HEK293 (cell line): ENCODE measurements around the gene TPST1.

Source experiments
- CTCF ChIA-PET: fragments of 350-600 bp; formaldehyde crosslinking; extraction: SDS; loops from one replicate; lab custom pipeline; 2021; ENCODE audit warnings: antibody characterized with exemption; lab: Yijun Ruan, JAX
- POLR2A ChIA-PET: fragments of 300-600 bp; formaldehyde crosslinking; extraction: SDS; loops from one replicate; lab custom pipeline; 2020; ENCODE audit warnings: antibody characterized with exemption, inconsistent platforms; lab: Yijun Ruan, JAX
- H3K27ac ChIP-seq: fragments of 200-500 bp; sonication (Bioruptor generic); 2 replicates; pipeline ENCODE4 v1.5.1; 2014; ENCODE audit warnings: low read depth, low read length, control low read depth, inconsistent platforms; ENCODE audit errors: extremely low read depth
- H3K36me3 ChIP-seq, 2 experiments: fragments of 200-500 bp in 1 of 2; sonication (Bioruptor generic) in 1 of 2; 1 replicate in 1 of 2; 2 replicates in 1 of 2; pipeline ENCODE4 v1.5.1; 2014 to 2017; ENCODE audit warnings: inconsistent platforms in 2 of 2, low read length in 2 of 2; ENCODE audit not compliant: control insufficient read depth in 2 of 2, insufficient read depth in 1 of 2
- H3K4me1 ChIP-seq: fragments of 200-500 bp; sonication (Bioruptor generic); 2 replicates; pipeline ENCODE4 v1.5.1; 2014; ENCODE audit warnings: mild to moderate bottlenecking, low read length, inconsistent platforms; ENCODE audit not compliant: control insufficient read depth, insufficient read depth
- H3K4me3 ChIP-seq: 2 replicates; pipeline ENCODE4 v1.5.1; 2011; ENCODE audit warnings: low read depth, mild to moderate bottlenecking, control low read depth, low read length, moderate library complexity
- H3K9me3 ChIP-seq: fragments of 200-500 bp; sonication (Bioruptor generic); 2 replicates; pipeline ENCODE4 v1.5.1; 2014; ENCODE audit warnings: low read depth, low read length, inconsistent platforms; ENCODE audit not compliant: control insufficient read depth, insufficient read depth
- EGR2 ChIP-seq: fragments of 450-650 bp; formaldehyde crosslinking; IDR thresholded peaks from 2 replicates; pipeline ENCODE4 v1.5.1; 2016; ENCODE audit warnings: low read depth, missing biosample characterization, missing genetic modification characterization
- FEZF1 ChIP-seq: fragments of 450-650 bp; formaldehyde crosslinking; IDR thresholded peaks from 2 replicates; pipeline ENCODE4 v1.5.1; 2016; ENCODE audit warnings: missing biosample characterization, missing genetic modification characterization
- MEIS1 ChIP-seq: sonication (generic); formaldehyde crosslinking; IDR thresholded peaks from 2 replicates; pipeline ENCODE4 v1.8.1; 2022; ENCODE audit warnings: missing genetic modification reagents, mild to moderate bottlenecking, borderline replicate concordance
- OSR2 ChIP-seq: fragments of 450-650 bp; formaldehyde crosslinking; IDR thresholded peaks from 2 replicates; pipeline ENCODE4 v1.5.1; 2016; ENCODE audit warnings: missing biosample characterization, missing genetic modification characterization
- SP7 ChIP-seq: fragments of 450-650 bp; formaldehyde crosslinking; IDR thresholded peaks from 2 replicates; pipeline ENCODE4 v1.5.1; 2016; ENCODE audit warnings: missing biosample characterization, missing genetic modification characterization
- WT1 ChIP-seq: fragments of 450-650 bp; formaldehyde crosslinking; IDR thresholded peaks from 2 replicates; pipeline ENCODE4 v1.5.1; 2016; ENCODE audit warnings: missing biosample characterization, missing genetic modification characterization
- ZBTB1 ChIP-seq: fragments of 450-650 bp; formaldehyde crosslinking; IDR thresholded peaks from 2 replicates; pipeline ENCODE4 v1.5.1; 2016; ENCODE audit warnings: missing biosample characterization, missing genetic modification characterization
- ZBTB20 ChIP-seq: fragments of 450-650 bp; formaldehyde crosslinking; IDR thresholded peaks from 2 replicates; pipeline ENCODE4 v1.5.1; 2016; ENCODE audit warnings: missing biosample characterization, missing genetic modification characterization
- ZNF155 ChIP-seq: fragments of 450-650 bp; formaldehyde crosslinking; IDR thresholded peaks from 2 replicates; pipeline ENCODE4 v1.5.1; 2016; ENCODE audit warnings: missing biosample characterization, missing genetic modification characterization
- ZNF19 ChIP-seq: fragments of 450-650 bp; formaldehyde crosslinking; IDR thresholded peaks from 2 replicates; pipeline ENCODE4; 2016; ENCODE audit warnings: missing biosample characterization, missing genetic modification characterization, low read depth
- ZNF202 ChIP-seq: fragments of 450-650 bp; formaldehyde crosslinking; IDR thresholded peaks from 2 replicates; pipeline ENCODE4 v1.5.1; 2016; ENCODE audit warnings: missing biosample characterization, missing genetic modification characterization, borderline replicate concordance
- ZNF23 ChIP-seq: fragments of 450-650 bp; formaldehyde crosslinking; IDR thresholded peaks from 2 replicates; pipeline ENCODE4 v1.5.1; 2016; ENCODE audit warnings: missing biosample characterization, missing genetic modification characterization, borderline replicate concordance
- ZNF248 ChIP-seq: fragments of 450-650 bp; formaldehyde crosslinking; IDR thresholded peaks from 2 replicates; pipeline ENCODE4 v1.5.1; 2017; ENCODE audit warnings: missing biosample characterization, missing genetic modification characterization
- ZNF266 ChIP-seq: fragments of 450-650 bp; formaldehyde crosslinking; IDR thresholded peaks from 2 replicates; pipeline ENCODE4 v1.5.1; 2016; ENCODE audit warnings: missing biosample characterization, missing genetic modification characterization, low read depth
- ZNF311 ChIP-seq: fragments of 450-650 bp; formaldehyde crosslinking; IDR thresholded peaks from 2 replicates; pipeline ENCODE4 v1.5.1; 2017; ENCODE audit warnings: missing biosample characterization, missing genetic modification characterization, borderline replicate concordance
- ZNF473 ChIP-seq: fragments of 450-650 bp; formaldehyde crosslinking; IDR thresholded peaks from 2 replicates; pipeline ENCODE4 v1.5.1; 2017; ENCODE audit warnings: missing biosample characterization, missing genetic modification characterization
- ZNF530 ChIP-seq: fragments of 450-650 bp; formaldehyde crosslinking; IDR thresholded peaks from 2 replicates; pipeline ENCODE4 v1.5.1; 2016; ENCODE audit warnings: low read depth, missing biosample characterization, missing genetic modification characterization
- ZNF555 ChIP-seq: fragments of 450-650 bp; formaldehyde crosslinking; conservative IDR thresholded peaks from 2 replicates; pipeline ENCODE4 v1.5.1; 2017; ENCODE audit warnings: missing biosample characterization, mild to moderate bottlenecking, missing genetic modification characterization, inconsistent platforms
- ZNF561 ChIP-seq: fragments of 450-650 bp; IDR thresholded peaks from 2 replicates; pipeline ENCODE4 v1.5.1; 2018; ENCODE audit warnings: missing biosample characterization, missing genetic modification characterization, borderline replicate concordance
- ZNF571 ChIP-seq: fragments of 450-650 bp; formaldehyde crosslinking; IDR thresholded peaks from 2 replicates; pipeline ENCODE4 v1.5.0; 2017; ENCODE audit warnings: missing biosample characterization, missing genetic modification characterization
- ZNF692 ChIP-seq: fragments of 450-650 bp; formaldehyde crosslinking; IDR thresholded peaks from 2 replicates; pipeline ENCODE4 v1.5.1; 2016; ENCODE audit warnings: missing biosample characterization, missing genetic modification characterization
- ZNF76 ChIP-seq: fragments of 450-650 bp; formaldehyde crosslinking; IDR thresholded peaks from 2 replicates; pipeline ENCODE4; 2016; ENCODE audit warnings: low read depth, missing biosample characterization, missing genetic modification characterization, borderline replicate concordance
- ZNF776 ChIP-seq: fragments of 450-650 bp; formaldehyde crosslinking; IDR thresholded peaks from 2 replicates; pipeline ENCODE4 v1.5.0; 2017; ENCODE audit warnings: missing biosample characterization, missing genetic modification characterization, borderline replicate concordance
- ZSCAN23 ChIP-seq: fragments of 450-650 bp; formaldehyde crosslinking; IDR thresholded peaks from 2 replicates; pipeline ENCODE4 v1.5.1; 2016; ENCODE audit warnings: missing biosample characterization, missing genetic modification characterization
- ZSCAN4 ChIP-seq: fragments of 450-650 bp; formaldehyde crosslinking; IDR thresholded peaks from 2 replicates; pipeline ENCODE4 v1.5.1; 2017; ENCODE audit warnings: missing biosample characterization, missing genetic modification characterization
- TF ChIP-seq, protein P1 (sequence below): fragments of 450-650 bp; formaldehyde crosslinking; IDR thresholded peaks from 2 replicates; pipeline ENCODE4 v1.5.1; 2017; ENCODE audit warnings: missing biosample characterization, missing genetic modification characterization
- TF ChIP-seq, protein P2 (sequence below): fragments of 450-650 bp; formaldehyde crosslinking; IDR thresholded peaks from 2 replicates; pipeline ENCODE4 v1.5.1; 2016; ENCODE audit warnings: missing biosample characterization, missing genetic modification characterization, low read depth
- TF ChIP-seq, protein P3 (sequence below): fragments of 450-650 bp; formaldehyde crosslinking; IDR thresholded peaks from 2 replicates; pipeline ENCODE4 v1.5.1; 2016; ENCODE audit warnings: missing biosample characterization, missing genetic modification characterization, borderline replicate concordance

TPST1 gene

DNA sequence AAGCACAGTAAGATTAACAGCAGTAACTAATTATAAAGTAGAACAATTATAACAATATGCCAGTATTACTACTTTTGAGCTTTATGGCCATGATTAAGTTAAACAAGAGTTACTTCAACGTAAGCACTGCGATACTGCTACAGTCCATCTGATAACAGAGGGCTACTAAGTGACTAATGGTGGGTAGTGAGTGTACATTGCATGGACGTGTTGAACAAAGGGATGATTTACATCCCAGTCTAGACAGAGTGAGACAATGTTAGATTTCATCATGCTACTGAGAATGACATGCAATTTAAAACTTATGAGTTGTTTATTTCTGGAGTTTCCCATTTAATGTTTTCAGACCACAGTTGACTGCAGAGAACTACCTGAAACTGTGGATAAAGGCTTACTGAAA is 45.6 kb downstream of the TPST1 start:
- Histone ChIP-seq H3K9me3 (no peaks in the 10 kb centered on the region), H3K36me3 (no peaks in the 10 kb centered on the region), H3K4me3 (no peak overlapping the region), H3K27ac (no peak overlapping the region), H3K4me1 (no peaks in the 10 kb centered on the region)
- POLR2A ChIA-PET = no interaction called here
- CTCF ChIA-PET = interaction anchor here (0.5 kb wide), 1 partner anchor 229 kb away, joined by 3 read pairs; no protein-coding TSS in a partner anchor
- TF ChIP-seq ZNF19 (tag by site-specific recombination) = no peak
- no peak for TF ChIP-seq ZNF311
- TF ChIP-seq, protein P1, sequence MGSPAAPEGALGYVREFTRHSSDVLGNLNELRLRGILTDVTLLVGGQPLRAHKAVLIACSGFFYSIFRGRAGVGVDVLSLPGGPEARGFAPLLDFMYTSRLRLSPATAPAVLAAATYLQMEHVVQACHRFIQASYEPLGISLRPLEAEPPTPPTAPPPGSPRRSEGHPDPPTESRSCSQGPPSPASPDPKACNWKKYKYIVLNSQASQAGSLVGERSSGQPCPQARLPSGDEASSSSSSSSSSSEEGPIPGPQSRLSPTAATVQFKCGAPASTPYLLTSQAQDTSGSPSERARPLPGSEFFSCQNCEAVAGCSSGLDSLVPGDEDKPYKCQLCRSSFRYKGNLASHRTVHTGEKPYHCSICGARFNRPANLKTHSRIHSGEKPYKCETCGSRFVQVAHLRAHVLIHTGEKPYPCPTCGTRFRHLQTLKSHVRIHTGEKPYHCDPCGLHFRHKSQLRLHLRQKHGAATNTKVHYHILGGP (tag by site-specific recombination) = no peak
- no peak for TF ChIP-seq ZNF248
- no peak for TF ChIP-seq ZNF76 (tag by site-specific recombination)
- no peak for TF ChIP-seq ZBTB1 (tag by site-specific recombination)
- no peak for TF ChIP-seq ZNF155 (tag by site-specific recombination)
- TF ChIP-seq WT1 = no peak
- TF ChIP-seq, protein P2, sequence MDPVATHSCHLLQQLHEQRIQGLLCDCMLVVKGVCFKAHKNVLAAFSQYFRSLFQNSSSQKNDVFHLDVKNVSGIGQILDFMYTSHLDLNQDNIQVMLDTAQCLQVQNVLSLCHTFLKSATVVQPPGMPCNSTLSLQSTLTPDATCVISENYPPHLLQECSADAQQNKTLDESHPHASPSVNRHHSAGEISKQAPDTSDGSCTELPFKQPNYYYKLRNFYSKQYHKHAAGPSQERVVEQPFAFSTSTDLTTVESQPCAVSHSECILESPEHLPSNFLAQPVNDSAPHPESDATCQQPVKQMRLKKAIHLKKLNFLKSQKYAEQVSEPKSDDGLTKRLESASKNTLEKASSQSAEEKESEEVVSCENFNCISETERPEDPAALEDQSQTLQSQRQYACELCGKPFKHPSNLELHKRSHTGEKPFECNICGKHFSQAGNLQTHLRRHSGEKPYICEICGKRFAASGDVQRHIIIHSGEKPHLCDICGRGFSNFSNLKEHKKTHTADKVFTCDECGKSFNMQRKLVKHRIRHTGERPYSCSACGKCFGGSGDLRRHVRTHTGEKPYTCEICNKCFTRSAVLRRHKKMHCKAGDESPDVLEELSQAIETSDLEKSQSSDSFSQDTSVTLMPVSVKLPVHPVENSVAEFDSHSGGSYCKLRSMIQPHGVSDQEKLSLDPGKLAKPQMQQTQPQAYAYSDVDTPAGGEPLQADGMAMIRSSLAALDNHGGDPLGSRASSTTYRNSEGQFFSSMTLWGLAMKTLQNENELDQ (tag by site-specific recombination) = no peak
- no peak for TF ChIP-seq EGR2 (tag by site-specific recombination)
- TF ChIP-seq ZNF266 = no peak
- TF ChIP-seq, protein P3, sequence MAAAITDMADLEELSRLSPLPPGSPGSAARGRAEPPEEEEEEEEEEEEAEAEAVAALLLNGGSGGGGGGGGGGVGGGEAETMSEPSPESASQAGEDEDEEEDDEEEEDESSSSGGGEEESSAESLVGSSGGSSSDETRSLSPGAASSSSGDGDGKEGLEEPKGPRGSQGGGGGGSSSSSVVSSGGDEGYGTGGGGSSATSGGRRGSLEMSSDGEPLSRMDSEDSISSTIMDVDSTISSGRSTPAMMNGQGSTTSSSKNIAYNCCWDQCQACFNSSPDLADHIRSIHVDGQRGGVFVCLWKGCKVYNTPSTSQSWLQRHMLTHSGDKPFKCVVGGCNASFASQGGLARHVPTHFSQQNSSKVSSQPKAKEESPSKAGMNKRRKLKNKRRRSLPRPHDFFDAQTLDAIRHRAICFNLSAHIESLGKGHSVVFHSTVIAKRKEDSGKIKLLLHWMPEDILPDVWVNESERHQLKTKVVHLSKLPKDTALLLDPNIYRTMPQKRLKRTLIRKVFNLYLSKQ (tag by site-specific recombination) = no peak
- TF ChIP-seq ZNF473 (tag by site-specific recombination) = no peak
- no peak for TF ChIP-seq ZNF23 (tag by site-specific recombination)
- no peak for TF ChIP-seq ZNF561 (tag by site-specific recombination)
- TF ChIP-seq SP7 (tag by site-specific recombination) = peak; percentile 44; the same call in 1 of the 2 replicates
- TF ChIP-seq ZNF776 = no peak
- TF ChIP-seq ZNF692 (tag by site-specific recombination) = peak; percentile 81
- TF ChIP-seq ZBTB20 (tag by site-specific recombination) = no peak
- no peak for TF ChIP-seq ZNF530
- peak; percentile 46; the same call in 1 of the 2 replicates for TF ChIP-seq FEZF1
- TF ChIP-seq ZNF555 = no peak
- TF ChIP-seq ZNF571 = no peak
- peak; percentile 76; the same call in 1 of the 2 replicates for TF ChIP-seq MEIS1 (CRISPR knock-in tag)
- TF ChIP-seq ZNF202 (tag by site-specific recombination) = no peak
- no peak for TF ChIP-seq ZSCAN23 (tag by site-specific recombination)
- no peak for TF ChIP-seq ZSCAN4 (tag by site-specific recombination)
- peak; percentile 54 for TF ChIP-seq OSR2
